ENCODE results near the gene RELN. TPM values are rescaled to one million over a fixed set of nuclear protein-coding genes. Genes with fewer than 3 reads are reported as not detected.

The RELN gene
- polyA plus RNA-seq, 1 donor = 5.0 TPM

DNA sequence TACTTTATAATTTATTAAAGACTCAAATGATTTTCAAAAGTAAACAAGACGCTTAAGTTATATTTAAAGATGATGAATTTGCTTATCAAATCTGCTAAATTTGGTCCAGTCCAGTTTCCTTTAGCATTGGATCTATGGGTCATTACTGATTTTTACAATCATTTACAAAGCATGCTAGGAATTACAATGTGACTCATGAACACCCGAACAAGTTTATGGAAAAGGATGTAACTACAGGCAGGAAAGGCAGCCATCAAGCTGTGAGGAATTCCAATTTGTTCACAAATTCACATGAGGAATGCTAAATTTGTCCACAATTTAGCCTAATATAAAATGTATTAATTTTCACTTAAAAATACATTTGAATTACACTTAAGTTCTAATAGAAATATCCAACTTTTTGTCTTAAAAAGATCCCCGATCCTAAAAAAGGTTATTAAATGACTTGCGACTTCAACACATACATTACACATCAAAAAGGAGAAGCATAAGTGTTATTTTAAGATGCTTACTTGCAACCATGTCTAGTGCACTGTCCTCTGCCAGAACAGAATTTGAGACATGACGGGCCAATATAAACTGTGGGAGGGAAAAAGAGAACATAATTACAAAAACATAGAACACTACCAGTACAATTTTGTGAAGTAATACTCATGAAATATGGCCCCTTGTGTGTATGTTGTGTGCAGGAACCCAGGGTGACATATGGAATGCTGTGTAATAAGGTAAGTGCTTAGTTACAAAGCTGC is 349.3 kb downstream of the RELN start:
- Histone ChIP-seq H3K4me3 (ENCODE audit: low read length) (no peak overlapping the region), H3K4me1 (ENCODE audit: control insufficient read depth, insufficient read depth, low read length) (no peaks in the 10 kb centered on the region), H3K9me3 (ENCODE audit: control insufficient read depth, low read depth, low read length) (no peaks in the 10 kb centered on the region), H3K27ac (ENCODE audit: low read length) (no peak overlapping the region), H3K27me3 (ENCODE audit: control insufficient read depth, insufficient read depth, low read length) (no peaks in the 10 kb centered on the region), H3K36me3 (ENCODE audit: control insufficient read depth, insufficient read depth, low read length) (no peaks in the 10 kb centered on the region)
- no peak for DNase-seq
- 100% methylated on average over 3 of the region's 5 CpGs for WGBS (ENCODE audit: insufficient coverage, low lambda C conversion rate)

DNA sequence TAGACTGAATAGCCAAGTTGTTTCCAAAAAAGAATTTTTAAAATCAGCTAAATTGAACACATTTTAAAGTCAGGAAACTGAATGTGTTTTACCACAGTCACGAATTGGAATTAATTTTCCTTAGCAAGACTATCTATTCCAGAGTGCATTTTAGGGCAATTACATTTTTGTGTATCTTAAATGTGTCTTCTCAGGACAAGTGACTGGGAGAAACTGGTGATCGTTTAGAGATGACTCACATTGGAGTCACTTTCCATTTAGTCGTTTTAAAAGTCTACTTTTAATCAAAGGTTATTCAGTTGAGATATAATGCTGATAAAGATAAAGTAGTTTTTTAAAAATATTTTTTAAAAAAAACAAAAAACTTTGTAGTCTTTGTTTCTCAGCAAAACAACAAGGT is 351.7 kb downstream of the RELN start:
- WGBS (ENCODE audit: insufficient coverage, low lambda C conversion rate) = 40% methylated on average over 1 of the region's 3 CpGs
- no peaks in the 10 kb centered on the region for H3K9me3 ChIP-seq (ENCODE audit: control insufficient read depth, low read depth, low read length)
- DNase-seq = no peak

DNA sequence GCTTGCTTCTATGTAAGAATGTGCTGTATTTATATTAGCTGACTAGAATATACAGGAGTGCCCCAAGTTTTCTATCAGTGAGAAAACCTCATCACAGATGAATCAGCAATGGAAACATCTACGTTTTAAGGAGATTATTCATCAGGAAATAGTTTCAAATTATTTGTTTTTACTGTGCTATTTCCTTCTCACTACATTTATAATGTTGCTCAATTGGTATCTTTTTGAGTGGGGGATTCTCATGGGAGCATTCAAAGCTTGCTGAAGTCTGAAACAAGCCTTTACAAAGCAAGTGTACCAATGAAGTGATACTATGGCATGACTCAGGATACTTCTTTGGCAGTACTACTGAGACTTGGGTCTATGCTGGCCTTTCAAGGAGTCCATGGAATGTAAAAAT is 352.4 kb downstream of the RELN start:
- no peaks in the 10 kb centered on the region for H3K36me3 ChIP-seq (ENCODE audit: control insufficient read depth, insufficient read depth, low read length)
- no peak overlapping the region for H3K27ac ChIP-seq (ENCODE audit: low read length)
- no peak for DNase-seq
- no peaks in the 10 kb centered on the region for H3K4me1 ChIP-seq (ENCODE audit: control insufficient read depth, insufficient read depth, low read length)
- H3K4me3 ChIP-seq (ENCODE audit: low read length) = no peak overlapping the region
- no CpG with 5 or more reads among the region's 1 CpG for WGBS (ENCODE audit: insufficient coverage, low lambda C conversion rate)
- no peaks in the 10 kb centered on the region for H3K9me3 ChIP-seq (ENCODE audit: control insufficient read depth, low read depth, low read length)
- no peaks in the 10 kb centered on the region for H3K27me3 ChIP-seq (ENCODE audit: control insufficient read depth, insufficient read depth, low read length)

More for the DNA sequence above, 351.7 kb downstream of the RELN start:
- no peak overlapping the region for H3K4me3 ChIP-seq (ENCODE audit: low read length)
- no peaks in the 10 kb centered on the region for H3K27me3 ChIP-seq (ENCODE audit: control insufficient read depth, insufficient read depth, low read length)
- H3K36me3 ChIP-seq (ENCODE audit: control insufficient read depth, insufficient read depth, low read length) = no peaks in the 10 kb centered on the region
- no peak overlapping the region for H3K27ac ChIP-seq (ENCODE audit: low read length)
- no peaks in the 10 kb centered on the region for H3K4me1 ChIP-seq (ENCODE audit: control insufficient read depth, insufficient read depth, low read length)

DNA sequence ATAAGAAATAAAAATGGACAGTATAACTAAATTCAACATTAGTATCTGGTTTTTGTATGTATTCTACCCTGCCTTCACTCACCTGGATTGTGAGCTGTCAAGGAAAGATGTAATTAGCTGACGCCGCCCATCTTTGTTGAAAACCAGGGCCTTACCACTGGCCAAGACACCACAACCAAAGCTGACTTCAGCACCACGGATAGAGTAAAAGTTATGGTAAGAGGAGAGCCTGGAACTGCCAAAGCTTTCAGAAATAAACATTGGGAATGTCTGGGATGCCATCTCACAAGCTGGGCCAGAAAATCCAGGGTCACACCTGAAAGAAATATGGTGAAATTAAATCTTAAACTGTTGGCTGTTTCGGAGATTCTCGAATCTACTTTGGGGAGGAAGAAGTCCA is 353.3 kb downstream of the RELN start:
- Histone ChIP-seq H3K27ac (ENCODE audit: low read length) (no peak overlapping the region), H3K27me3 (ENCODE audit: control insufficient read depth, insufficient read depth, low read length) (no peaks in the 10 kb centered on the region), H3K9me3 (ENCODE audit: control insufficient read depth, low read depth, low read length) (no peaks in the 10 kb centered on the region), H3K4me1 (ENCODE audit: control insufficient read depth, insufficient read depth, low read length) (no peaks in the 10 kb centered on the region), H3K4me3 (ENCODE audit: low read length) (no peak overlapping the region), H3K36me3 (ENCODE audit: control insufficient read depth, insufficient read depth, low read length) (no peaks in the 10 kb centered on the region)
- DNase-seq = no peak
- WGBS (ENCODE audit: insufficient coverage, low lambda C conversion rate) = 100% methylated on average over 2 of the region's 5 CpGs

DNA sequence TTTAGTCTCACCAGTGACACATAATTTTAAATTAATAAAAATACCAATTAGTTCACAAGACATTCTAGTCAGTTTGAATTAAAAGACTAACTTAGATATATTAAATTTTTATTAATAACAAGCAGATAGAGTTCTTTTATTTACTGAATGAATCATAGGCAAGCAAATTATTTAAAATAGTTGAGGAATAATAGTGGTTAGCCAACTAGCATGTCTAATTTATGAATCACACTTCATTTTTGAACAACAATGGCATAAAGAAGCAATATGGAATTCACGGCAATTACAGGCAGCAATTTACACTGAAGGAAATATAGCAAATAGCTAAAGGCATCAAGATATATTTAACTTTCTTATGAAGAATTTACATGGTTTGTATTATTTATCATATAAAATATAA is 356.5 kb downstream of the RELN start:
- Histone ChIP-seq H3K27me3 (ENCODE audit: control insufficient read depth, insufficient read depth, low read length) (no peaks in the 10 kb centered on the region), H3K4me1 (ENCODE audit: control insufficient read depth, insufficient read depth, low read length) (no peaks in the 10 kb centered on the region), H3K9me3 (ENCODE audit: control insufficient read depth, low read depth, low read length) (no peaks in the 10 kb centered on the region), H3K36me3 (ENCODE audit: control insufficient read depth, insufficient read depth, low read length) (no peaks in the 10 kb centered on the region), H3K27ac (ENCODE audit: low read length) (no peak overlapping the region), H3K4me3 (ENCODE audit: low read length) (no peak overlapping the region)
- DNase-seq = no peak
- 80% methylated on average over 1 of the region's 1 CpG for WGBS (ENCODE audit: insufficient coverage, low lambda C conversion rate)

DNA sequence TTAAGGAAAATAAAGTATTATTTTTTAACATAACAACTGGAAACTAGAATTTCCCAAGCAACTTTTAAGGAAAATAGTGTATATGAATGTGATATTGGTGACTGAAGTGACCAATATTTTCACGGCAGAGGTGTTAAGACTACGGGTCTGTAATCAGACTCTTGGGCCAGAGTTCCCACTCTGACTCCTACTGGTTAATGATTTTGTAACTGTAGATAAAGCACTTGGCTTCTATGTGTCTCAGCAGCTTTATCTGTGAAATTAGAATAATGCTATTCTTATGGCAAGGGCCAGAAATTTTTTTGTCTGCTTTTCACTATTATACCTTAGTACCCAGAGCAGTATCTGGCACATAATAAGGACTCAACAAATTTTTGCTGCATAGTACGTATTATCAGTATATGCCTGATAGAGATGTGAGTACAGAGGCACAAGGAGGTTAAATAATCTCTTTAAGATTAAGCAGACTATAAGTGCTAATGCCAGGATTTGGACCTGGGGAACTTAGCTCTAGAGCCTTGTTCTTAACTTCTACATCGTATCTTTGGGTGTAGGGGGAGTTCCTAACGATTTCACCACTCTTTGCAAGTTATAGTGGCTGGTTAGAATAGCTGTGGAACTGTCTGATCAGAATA is 357.3 kb downstream of the RELN start:
- no peaks in the 10 kb centered on the region for H3K27me3 ChIP-seq (ENCODE audit: control insufficient read depth, insufficient read depth, low read length)
- no peaks in the 10 kb centered on the region for H3K36me3 ChIP-seq (ENCODE audit: control insufficient read depth, insufficient read depth, low read length)
- no peak overlapping the region for H3K4me3 ChIP-seq (ENCODE audit: low read length)
- no peak for DNase-seq
- H3K27ac ChIP-seq (ENCODE audit: low read length) = no peak overlapping the region
- H3K9me3 ChIP-seq (ENCODE audit: control insufficient read depth, low read depth, low read length) = no peaks in the 10 kb centered on the region
- no peaks in the 10 kb centered on the region for H3K4me1 ChIP-seq (ENCODE audit: control insufficient read depth, insufficient read depth, low read length)
- no CpG with 5 or more reads among the region's 5 CpGs for WGBS (ENCODE audit: insufficient coverage, low lambda C conversion rate)

DNA sequence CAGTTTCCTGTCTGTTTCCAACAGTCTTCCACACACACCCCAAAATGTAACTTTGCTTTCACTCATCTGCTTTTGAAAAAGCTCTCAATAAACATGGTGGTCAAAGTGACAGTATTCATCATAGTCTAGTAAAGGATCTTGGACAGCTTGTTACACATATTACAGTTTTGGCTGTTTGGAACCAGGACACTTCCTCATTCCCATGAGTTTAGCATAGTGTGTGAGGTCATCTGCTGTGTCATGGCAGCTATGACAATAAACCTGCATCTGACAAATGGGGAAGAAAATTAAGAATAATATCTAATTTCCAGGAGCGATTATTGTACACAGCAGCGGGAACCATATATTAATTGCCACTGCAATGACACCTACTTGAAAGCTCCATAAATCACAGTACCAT is 359.1 kb downstream of the RELN start:
- H3K4me3 ChIP-seq (ENCODE audit: low read length) = no peak overlapping the region
- H3K9me3 ChIP-seq (ENCODE audit: control insufficient read depth, low read depth, low read length) = no peaks in the 10 kb centered on the region
- WGBS (ENCODE audit: insufficient coverage, low lambda C conversion rate) = no CpG with 5 or more reads among the region's 2 CpGs
- H3K27ac ChIP-seq (ENCODE audit: low read length) = no peak overlapping the region
- no peaks in the 10 kb centered on the region for H3K36me3 ChIP-seq (ENCODE audit: control insufficient read depth, insufficient read depth, low read length)
- no peak for DNase-seq
- no peaks in the 10 kb centered on the region for H3K27me3 ChIP-seq (ENCODE audit: control insufficient read depth, insufficient read depth, low read length)
- H3K4me1 ChIP-seq (ENCODE audit: control insufficient read depth, insufficient read depth, low read length) = no peaks in the 10 kb centered on the region

DNA sequence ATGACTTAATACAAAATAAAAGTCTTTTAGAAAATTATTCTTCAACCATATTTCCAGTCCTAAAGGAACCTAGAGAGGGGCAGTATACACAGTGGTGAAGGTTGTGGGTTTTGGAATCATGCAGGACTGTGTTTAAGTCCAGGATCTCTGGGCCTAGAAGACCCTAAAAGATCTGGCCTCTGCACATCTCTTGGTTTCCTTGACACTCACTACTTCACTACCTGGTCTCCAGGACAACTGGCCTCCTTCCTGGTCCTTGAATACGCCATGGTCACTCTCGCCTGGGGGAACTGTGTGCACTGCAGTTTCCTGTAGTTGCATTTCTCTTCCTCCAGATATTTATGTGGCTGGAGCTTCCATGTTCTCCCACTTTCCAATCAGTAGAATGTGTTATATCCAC is 360.7 kb downstream of the RELN start:
- H3K36me3 ChIP-seq (ENCODE audit: control insufficient read depth, insufficient read depth, low read length) = no peaks in the 10 kb centered on the region
- H3K4me1 ChIP-seq (ENCODE audit: control insufficient read depth, insufficient read depth, low read length) = no peaks in the 10 kb centered on the region
- no peak for DNase-seq
- H3K27ac ChIP-seq (ENCODE audit: low read length) = no peak overlapping the region
- no CpG with 5 or more reads among the region's 2 CpGs for WGBS (ENCODE audit: insufficient coverage, low lambda C conversion rate)
- no peaks in the 10 kb centered on the region for H3K27me3 ChIP-seq (ENCODE audit: control insufficient read depth, insufficient read depth, low read length)
- no peaks in the 10 kb centered on the region for H3K9me3 ChIP-seq (ENCODE audit: control insufficient read depth, low read depth, low read length)
- no peak overlapping the region for H3K4me3 ChIP-seq (ENCODE audit: low read length)

DNA sequence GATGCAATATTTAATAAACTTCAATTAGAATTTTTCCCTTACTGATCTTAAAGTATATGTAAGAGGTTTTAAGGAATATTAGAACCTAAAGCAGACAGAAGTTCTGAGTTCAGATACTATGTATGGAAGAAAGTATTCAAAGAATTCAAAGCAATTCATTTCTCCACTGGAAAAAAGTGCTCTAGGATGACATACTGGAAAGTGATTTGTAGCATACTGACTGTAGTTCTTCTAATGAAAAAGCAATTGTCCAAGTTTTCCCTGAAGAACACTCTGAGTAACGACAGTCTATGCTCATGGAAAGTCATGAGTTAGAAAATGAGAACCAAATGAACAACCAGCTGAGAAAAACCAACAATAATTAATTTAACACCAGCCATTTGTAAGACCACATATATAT is 362.7 kb downstream of the RELN start:
- WGBS (ENCODE audit: insufficient coverage, low lambda C conversion rate) = no CpG with 5 or more reads among the region's 1 CpG
- H3K36me3 ChIP-seq (ENCODE audit: control insufficient read depth, insufficient read depth, low read length) = no peaks in the 10 kb centered on the region
- no peaks in the 10 kb centered on the region for H3K27me3 ChIP-seq (ENCODE audit: control insufficient read depth, insufficient read depth, low read length)
- no peaks in the 10 kb centered on the region for H3K4me1 ChIP-seq (ENCODE audit: control insufficient read depth, insufficient read depth, low read length)
- DNase-seq = no peak
- H3K9me3 ChIP-seq (ENCODE audit: control insufficient read depth, low read depth, low read length) = no peaks in the 10 kb centered on the region
- H3K27ac ChIP-seq (ENCODE audit: low read length) = no peak overlapping the region
- no peak overlapping the region for H3K4me3 ChIP-seq (ENCODE audit: low read length)

DNA sequence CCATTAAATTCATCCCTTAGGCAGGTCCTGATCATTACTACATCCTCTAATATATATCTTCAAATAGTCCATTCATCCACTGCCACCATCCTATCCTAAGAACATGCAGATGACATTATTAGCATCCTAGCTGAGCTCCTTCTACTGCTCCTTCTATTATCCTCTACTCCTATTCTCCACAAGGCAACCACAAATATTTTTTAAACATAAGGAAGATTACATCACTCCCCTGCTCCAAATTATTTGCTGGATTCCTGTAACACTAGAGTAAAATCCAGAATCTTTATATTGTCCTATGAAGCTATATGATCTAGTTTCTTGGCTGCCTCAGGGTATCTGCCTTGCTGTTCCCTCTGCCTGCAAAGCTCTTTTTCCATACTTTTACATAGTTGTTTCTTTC is 367.2 kb downstream of the RELN start:
- Histone ChIP-seq H3K27me3 (ENCODE audit: control insufficient read depth, insufficient read depth, low read length) (no peaks in the 10 kb centered on the region), H3K4me3 (ENCODE audit: low read length) (no peak overlapping the region), H3K4me1 (ENCODE audit: control insufficient read depth, insufficient read depth, low read length) (no peaks in the 10 kb centered on the region), H3K9me3 (ENCODE audit: control insufficient read depth, low read depth, low read length) (no peaks in the 10 kb centered on the region), H3K36me3 (ENCODE audit: control insufficient read depth, insufficient read depth, low read length) (no peaks in the 10 kb centered on the region), H3K27ac (ENCODE audit: low read length) (no peak overlapping the region)
- DNase-seq = no peak
